GM12878 (cell line): ENCODE results near the gene MAGIX. TPM values are rescaled to one million over a fixed set of nuclear protein-coding genes. Genes with fewer than 3 reads are reported as not detected.
A peak's percentile ranks its signal among the peaks of the same experiment; 100 is the strongest.

Experiments used
- ATAC-seq: fragments of 200-7000 bp; cut with Tn5 transposase; 3 replicates; pipeline ENCODE4 v1.9.1; 2020; ENCODE audit warnings: mild to moderate bottlenecking, moderate library complexity
- BruUV-seq: library from RNA; stranded (reverse); fragments of 400-500 nt; replicated peaks from 2 replicates; lab custom pipeline; 2021; lab: Mats Ljungman, UMichigan
- CTCF ChIA-PET: fragments of 300-600 bp; sonication (Branson Sonifier 250); formaldehyde crosslinking; extraction: SDS; loops from one replicate; lab custom pipeline; 2021; ENCODE audit warnings: inconsistent platforms; lab: Yijun Ruan, JAX
- POLR2A ChIA-PET: fragments of 350-600 bp; formaldehyde crosslinking; extraction: SDS; loops from one replicate; lab custom pipeline; 2021; ENCODE audit warnings: inconsistent platforms; lab: Charles Lee
- RAD21 ChIA-PET: fragments of 300-600 bp; sonication (Branson Sonifier 250); formaldehyde crosslinking; loops from one replicate; lab custom pipeline; 2023; ENCODE audit warnings: antibody characterized with exemption; ENCODE audit not compliant: unreplicated experiment; lab: Charles Lee
- SMC1A ChIA-PET: fragments of 300-600 bp; sonication (Branson Sonifier 250); formaldehyde crosslinking; loops from one replicate; lab custom pipeline; 2023; ENCODE audit not compliant: unreplicated experiment, uncharacterized antibody; lab: Charles Lee
- DNase-seq: peaks from one replicate; pipeline ENCODE4 v3.0.0-alpha.2; 2011; ENCODE audit warnings: low read depth, low spot score
- FAIRE-seq: peaks from 3 replicates; lab custom pipeline; 2011; peaks lifted over from hg19 to GRCh38; lab: Jason Lieb, UNC
- H2AFZ ChIP-seq: 2 replicates; pipeline ENCODE4 v1.6.0; 2011; ENCODE audit warnings: low read depth, low read length, control low read depth; ENCODE audit not compliant: control insufficient read depth
- H3K27ac ChIP-seq: 2 replicates; pipeline ENCODE4 v1.5.1; 2011; ENCODE audit warnings: control low read depth; ENCODE audit not compliant: control insufficient read depth, insufficient read depth
- H3K27me3 ChIP-seq, 2 experiments: replicated peaks in 1 of 2; 2 replicates each; pipeline versions ENCODE4 v1.6.0 to v1.6.1; 2011; ENCODE audit warnings: low read length in 1 of 2; ENCODE audit not compliant: control insufficient read depth in 2 of 2, insufficient read depth in 2 of 2
- H3K36me3 ChIP-seq, 2 experiments: 2 replicates each; pipeline ENCODE4 v1.5.1; 2011; ENCODE audit warnings: low read length in 1 of 2; ENCODE audit not compliant: control insufficient read depth in 2 of 2, insufficient read depth in 2 of 2
- H3K4me1 ChIP-seq: 2 replicates; pipeline ENCODE4 v1.6.1; 2011; ENCODE audit warnings: mild to moderate bottlenecking, low read length, moderate library complexity, mixed read lengths; ENCODE audit not compliant: control insufficient read depth, insufficient read depth
- H3K4me2 ChIP-seq: 2 replicates; pipeline ENCODE4 v1.6.0; 2011; ENCODE audit warnings: control low read depth; ENCODE audit not compliant: control insufficient read depth, insufficient read depth
- H3K4me3 ChIP-seq: fragments of 200-600 bp; sonication (generic); 2 replicates; pipeline ENCODE4 v1.5.1; 2016
- H3K79me2 ChIP-seq: 2 replicates; pipeline ENCODE4 v1.6.0; 2011; ENCODE audit warnings: low read length; ENCODE audit not compliant: control insufficient read depth, insufficient read depth
- H3K9ac ChIP-seq: 2 replicates; pipeline ENCODE4 v1.8.0; 2011; ENCODE audit warnings: low read length, control low read depth, mixed read lengths; ENCODE audit not compliant: control insufficient read depth, insufficient read depth
- H3K9me3 ChIP-seq: replicated peaks from 3 replicates; pipeline ENCODE4 v1.5.1; 2011; ENCODE audit warnings: mild to moderate bottlenecking, low read length; ENCODE audit not compliant: control insufficient read depth, insufficient read depth
- H4K20me1 ChIP-seq: 2 replicates; pipeline ENCODE4 v1.6.0; 2011; ENCODE audit not compliant: control insufficient read depth, insufficient read depth
- BACH1 ChIP-seq: fragments of 450-650 bp; IDR thresholded peaks from 2 replicates; pipeline ENCODE4 v1.6.1; 2017; ENCODE audit warnings: mild to moderate bottlenecking, borderline replicate concordance
- CREM ChIP-seq: IDR thresholded peaks from 2 replicates; pipeline ENCODE4 v1.6.1; 2014; ENCODE audit warnings: antibody characterized with exemption, low read depth
- EED ChIP-seq: sonication (generic); IDR thresholded peaks from 2 replicates; pipeline ENCODE4 v1.6.1; 2016; ENCODE audit warnings: antibody characterized with exemption, low read depth
- ELK1 ChIP-seq: IDR thresholded peaks from 2 replicates; pipeline ENCODE4 v1.6.1; 2012; ENCODE audit warnings: low read depth, low read length, improper control_type of control experiment
- EP300 ChIP-seq, 2 experiments: fragments of 150-350 bp in 1 of 2; IDR thresholded peaks; 2 replicates each; pipeline ENCODE4 v1.6.1; 2011 to 2012; ENCODE audit warnings: low read depth in 2 of 2, low read length in 2 of 2, borderline replicate concordance in 1 of 2, improper control_type of control experiment in 1 of 2, inconsistent platforms in 1 of 2; ENCODE audit not compliant: control insufficient read depth in 1 of 2
- FOXM1 ChIP-seq: IDR thresholded peaks from 2 replicates; pipeline ENCODE4 v1.6.1; 2012; ENCODE audit warnings: low read depth, mild to moderate bottlenecking, inconsistent platforms, low read length, moderate library complexity
- IRF5 ChIP-seq: fragments of 450-650 bp; IDR thresholded peaks from 2 replicates; pipeline ENCODE4 v1.6.1; 2017; ENCODE audit warnings: borderline replicate concordance
- MAX ChIP-seq: IDR thresholded peaks from 2 replicates; pipeline ENCODE4 v1.6.1; 2012; ENCODE audit warnings: low read depth, low read length, improper control_type of control experiment
- NBN ChIP-seq: fragments of 450-650 bp; IDR thresholded peaks from 2 replicates; pipeline ENCODE4 v1.6.1; 2016
- SMC3 ChIP-seq: IDR thresholded peaks from 2 replicates; pipeline ENCODE4 v1.6.1; 2011; ENCODE audit warnings: low read length, improper control_type of control experiment, borderline replicate concordance
- ZNF592 ChIP-seq: fragments of 450-650 bp; IDR thresholded peaks from 2 replicates; pipeline ENCODE4 v1.6.1; 2017; ENCODE audit warnings: mild to moderate bottlenecking, moderate library complexity
- WGBS: methylation state at CpG from one replicate; pipeline ENCODE4 v1.1.6; 2016; ENCODE audit warnings: low lambda C conversion rate; ENCODE audit not compliant: insufficient replicate concordance, insufficient coverage; ENCODE audit errors: missing lambda C conversion rate; 5-methylcytosine and 5-hydroxymethylcytosine counted together
- in situ Hi-C: fragments of 300-500 bp; cut with MboI; formaldehyde crosslinking; loops from 9 replicates; pipeline ENCODE4 v1.14.3; 2018; ENCODE audit warnings: mixed read lengths
- intact Hi-C: fragments of 100-400 bp; cut with micrococcal nuclease; formaldehyde crosslinking; loops from one replicate; pipeline ENCODE4 v1.14.2; 2022; ENCODE audit not compliant: unreplicated experiment
- polyA plus RNA-seq, 11 experiments: library from polyadenylated mRNA; depleted of rRNA in 4 of 11; unstranded in 6 of 11; stranded (reverse) in 5 of 11; fragments of >200 nt; fragmentation: Nextera tagmentation in 4 of 11; fragmentation: Illumina TruSeq in 1 of 11; extraction: Ambion mirVana in 4 of 11; extraction: Trizol in 1 of 11; gene quantifications; 1 replicate in 1 of 11; 2 replicates in 10 of 11; pipeline versions ENCODE4 v1.2.1 to v1.2.3, GENCODE V29; 2011 to 2016; ENCODE audit warnings: inconsistent platforms in 2 of 11, missing spikeins in 2 of 11, low read depth in 1 of 11
- total RNA-seq, 4 experiments: library from RNA; depleted of rRNA in 3 of 4; stranded (reverse); fragments of >200 nt in 3 of 4; fragmentation: Illumina TruSeq in 1 of 4; extraction: Trizol in 1 of 4; gene quantifications; 2 replicates each; pipeline versions ENCODE4 v1.2.1 to v1.2.3, GENCODE V29; 2013 to 2021

MAGIX gene
- total and polyA plus RNA-seq, 10 of the 15 experiments (the other 5 are each of a cell fraction or from before 2014, with no cell fraction given) = 0.03 to 2.5 (median 0.82) TPM

GRCh38 chrX:49155900-49156837 lies 6.4 kb upstream of the MAGIX start (continued):
- TF ChIP-seq ZNF592 (peak; percentile 68; the same call in 1 of the 2 replicates), BACH1 (peak; percentile 62; the same call in 1 of the 2 replicates), SMC3 (peak; percentile 25; the same call in 1 of the 2 replicates)

GRCh38 chrX:49157194-49157593 lies 5.4 kb upstream of the MAGIX start:
- FAIRE-seq (no peak), ATAC-seq (no peak), DNase-seq (no peak)
- Histone ChIP-seq H3K27me3 (no peaks in the 10 kb centered on the region), H3K36me3 (no peaks in the 10 kb centered on the region), H3K27ac (no peak overlapping the region), H3K4me3 (no peak overlapping the region), H4K20me1 (no peaks in the 10 kb centered on the region), H3K4me2 (no peak overlapping the region), H3K4me1 (no peaks in the 10 kb centered on the region), H3K79me2 (no peaks in the 10 kb centered on the region), H3K9ac (no peak overlapping the region), H3K9me3 (no peaks in the 10 kb centered on the region), H2AFZ (no peak overlapping the region)
- ChIA-PET RAD21 (no interaction called here), SMC1A (interaction anchor here (1.1 kb wide), 1 partner anchor 10 kb away, joined by 3 read pairs; no protein-coding TSS in a partner anchor), POLR2A (no interaction called here), CTCF (no interaction called here)
- BruUV-seq = no TSS peak
- no peak for TF ChIP-seq EP300 (IDR thresholded peaks at IDR 0.05; ENCODE audit: borderline replicate concordance in 1 of 2, control insufficient read depth in 1 of 2, low read depth in 2 of 2, low read length in 2 of 2)
- no peak for TF ChIP-seq FOXM1
- TF ChIP-seq NBN = no peak
- no peak for TF ChIP-seq EED
- no peak for TF ChIP-seq ELK1
- no peak for TF ChIP-seq CREM
- TF ChIP-seq MAX = no peak
- no peak for TF ChIP-seq IRF5
- 65% methylated on average over 24 of the region's 25 CpGs for WGBS
- intact Hi-C loops = no loop called here
- in situ Hi-C loops = no loop called here
